Fibroblast of skin of left quadriceps (primary cell): ENCODE measurements around the gene TAGLN.
"Not testable (repeated sequence)": the region's sequence is repeated elsewhere in the genome, so short reads cannot be mapped to it uniquely, and the experiment has no call there.

Source experiments
- DNase-seq, 2 experiments: peaks; one replicate each; pipeline ENCODE4 v3.0.0-alpha.2; 2013; ENCODE audit warnings: low read depth in 2 of 2

Gene TAGLN

GRCh38 chr11:117180661-117181585 is 18.2 kb upstream of the TAGLN start:
- DNase-seq, result peak in 1 of 2 experiments; percentile 40

- no peak for DNase-seq
These were observed 17.3 kb upstream of the TAGLN start for GRCh38 chr11:117181586-117182550.

- no peak for DNase-seq
These were observed 16.6 kb upstream of the TAGLN start for GRCh38 chr11:117182551-117182935.

- not testable (repeated sequence) for DNase-seq
These were observed 16.0 kb upstream of the TAGLN start for GRCh38 chr11:117183178-117183577.

- no peak for DNase-seq
These were observed 15.3 kb upstream of the TAGLN start for GRCh38 chr11:117183724-117184349.

GRCh38 chr11:117185736-117186430 is 13.3 kb upstream of the TAGLN start:
- no peak for DNase-seq

GRCh38 chr11:117186431-117186761 is 12.8 kb upstream of the TAGLN start:
- DNase-seq, result no peak

GRCh38 chr11:117187007-117187406 is 12.2 kb upstream of the TAGLN start:
- no peak for DNase-seq

- no peak for DNase-seq
These were observed 11.8 kb upstream of the TAGLN start for GRCh38 chr11:117187428-117187798.

- no peak for DNase-seq
These were observed 11.2 kb upstream of the TAGLN start for GRCh38 chr11:117187799-117188481.

- no peak for DNase-seq
These were observed 10.5 kb upstream of the TAGLN start for GRCh38 chr11:117188620-117189081.

GRCh38 chr11:117189191-117189940 is 9.8 kb upstream of the TAGLN start:
- DNase-seq, result no peak

- DNase-seq, result no peak
These were observed 9.1 kb upstream of the TAGLN start for GRCh38 chr11:117189941-117190544.

- no peak for DNase-seq
These were observed 7.3 kb upstream of the TAGLN start for GRCh38 chr11:117191680-117192400.

- DNase-seq, result no peak
These were observed 6.7 kb upstream of the TAGLN start for GRCh38 chr11:117192401-117192875.

GRCh38 chr11:117193130-117194020 is 5.8 kb upstream of the TAGLN start:
- DNase-seq, result no peak

GRCh38 chr11:117194267-117194666 is 4.9 kb upstream of the TAGLN start:
- no peak for DNase-seq

- DNase-seq, result no peak
These were observed 3.9 kb upstream of the TAGLN start for GRCh38 chr11:117195258-117195657.
